GM06990 (cell line): Measurements from ENCODE around the gene GGACT.

Source experiments
- DNase-seq: peaks from one replicate; pipeline ENCODE4 v3.0.0-alpha.2; 2011; ENCODE audit not compliant: insufficient read length; ENCODE audit errors: extremely low read depth
- H3K27me3 ChIP-seq: replicated peaks from 2 replicates; pipeline ENCODE4 v1.6.0; 2011; ENCODE audit warnings: low read length; ENCODE audit not compliant: control insufficient read depth, insufficient read depth
- H3K36me3 ChIP-seq: 2 replicates; pipeline ENCODE4 v1.5.1; 2011; ENCODE audit warnings: low read length; ENCODE audit not compliant: control insufficient read depth, insufficient read depth
- H3K4me3 ChIP-seq: replicated peaks from 2 replicates; pipeline ENCODE4 v1.5.1; 2011; ENCODE audit warnings: low read depth, mild to moderate bottlenecking, control low read depth, low read length
- TF ChIP-seq, protein P1 (sequence below): IDR thresholded peaks from 2 replicates; pipeline ENCODE4 v1.5.1; 2011; ENCODE audit warnings: low read length, control low read depth, mild to moderate bottlenecking, inconsistent platforms; ENCODE audit not compliant: insufficient read depth, poor library complexity, severe bottlenecking

GGACT gene

DNA sequence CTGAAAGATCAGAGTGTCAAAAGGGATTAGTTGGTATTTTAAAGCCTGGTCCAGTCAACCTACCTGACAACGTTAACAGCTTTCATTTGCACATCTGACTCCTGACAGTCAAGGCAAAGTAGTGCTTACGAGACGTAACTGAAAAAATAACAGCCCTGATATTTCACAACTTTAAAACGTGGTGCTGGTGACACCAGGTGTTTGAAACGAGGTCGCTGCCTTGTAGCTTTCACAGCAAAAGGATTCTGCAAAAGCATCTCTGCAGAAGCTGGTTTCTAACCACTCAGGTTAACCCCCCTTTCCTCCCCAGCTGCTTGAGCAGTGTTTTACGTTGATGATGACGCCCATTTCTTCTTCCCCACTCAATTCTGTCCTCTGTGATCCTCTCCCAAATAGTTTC is 23.3 kb downstream of the GGACT start:
- no peak for DNase-seq
- H3K27me3 ChIP-seq = no peaks in the 10 kb centered on the region
- H3K36me3 ChIP-seq = no peaks in the 10 kb centered on the region
- TF ChIP-seq, protein P1, sequence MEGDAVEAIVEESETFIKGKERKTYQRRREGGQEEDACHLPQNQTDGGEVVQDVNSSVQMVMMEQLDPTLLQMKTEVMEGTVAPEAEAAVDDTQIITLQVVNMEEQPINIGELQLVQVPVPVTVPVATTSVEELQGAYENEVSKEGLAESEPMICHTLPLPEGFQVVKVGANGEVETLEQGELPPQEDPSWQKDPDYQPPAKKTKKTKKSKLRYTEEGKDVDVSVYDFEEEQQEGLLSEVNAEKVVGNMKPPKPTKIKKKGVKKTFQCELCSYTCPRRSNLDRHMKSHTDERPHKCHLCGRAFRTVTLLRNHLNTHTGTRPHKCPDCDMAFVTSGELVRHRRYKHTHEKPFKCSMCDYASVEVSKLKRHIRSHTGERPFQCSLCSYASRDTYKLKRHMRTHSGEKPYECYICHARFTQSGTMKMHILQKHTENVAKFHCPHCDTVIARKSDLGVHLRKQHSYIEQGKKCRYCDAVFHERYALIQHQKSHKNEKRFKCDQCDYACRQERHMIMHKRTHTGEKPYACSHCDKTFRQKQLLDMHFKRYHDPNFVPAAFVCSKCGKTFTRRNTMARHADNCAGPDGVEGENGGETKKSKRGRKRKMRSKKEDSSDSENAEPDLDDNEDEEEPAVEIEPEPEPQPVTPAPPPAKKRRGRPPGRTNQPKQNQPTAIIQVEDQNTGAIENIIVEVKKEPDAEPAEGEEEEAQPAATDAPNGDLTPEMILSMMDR = no peak
- H3K4me3 ChIP-seq = no peak overlapping the region

GRCh38 chr13:100564444-100565223 is 24.0 kb downstream of the GGACT start:
- Histone ChIP-seq H3K4me3 (no peak overlapping the region), H3K36me3 (no peaks in the 10 kb centered on the region), H3K27me3 (no peaks in the 10 kb centered on the region)
- TF ChIP-seq, protein P1 = no peak
- DNase-seq = no peak

- no peak for DNase-seq
- Histone ChIP-seq H3K36me3 (no peaks in the 10 kb centered on the region), H3K4me3 (no peak overlapping the region), H3K27me3 (no peaks in the 10 kb centered on the region)
- TF ChIP-seq, protein P1 = no peak
These were observed 24.8 kb downstream of the GGACT start for GRCh38 chr13:100563779-100564178.

DNA sequence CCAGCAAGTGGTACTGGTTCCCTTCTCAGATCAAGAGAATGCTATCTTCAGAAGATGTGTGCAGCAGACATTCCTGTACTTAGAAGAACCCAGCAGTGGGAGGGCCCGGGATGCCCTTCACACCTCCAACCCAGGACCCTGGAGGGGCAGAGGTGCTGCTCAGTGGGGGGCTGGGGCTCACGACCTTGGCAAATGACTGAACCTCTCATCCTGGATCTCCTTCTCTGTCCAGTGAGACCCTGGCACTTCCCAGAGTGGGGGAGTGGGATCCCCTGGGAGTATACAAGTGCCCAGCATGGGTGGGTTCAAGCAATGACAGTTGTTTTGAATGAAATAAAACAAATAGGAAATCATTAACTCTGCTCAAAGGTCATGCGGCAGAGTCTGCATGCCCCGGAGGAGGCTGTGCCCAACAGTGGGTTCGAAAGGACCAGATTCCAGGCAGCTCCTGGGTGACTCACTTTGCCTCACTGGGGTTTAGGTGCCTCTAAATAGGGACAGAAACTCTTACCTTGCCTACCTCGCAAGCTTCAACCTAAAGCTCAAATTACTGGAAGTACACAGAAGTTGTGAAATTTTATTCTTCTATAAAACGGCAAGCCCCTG is 26.9 kb downstream of the GGACT start:
- DNase-seq = no peak
- Histone ChIP-seq H3K27me3 (no peaks in the 10 kb centered on the region), H3K4me3 (no peak overlapping the region), H3K36me3 (no peaks in the 10 kb centered on the region)
- TF ChIP-seq, protein P1 = no peak

- H3K36me3 ChIP-seq = no peaks in the 10 kb centered on the region
- H3K27me3 ChIP-seq = no peaks in the 10 kb centered on the region
- TF ChIP-seq, protein P1 = no peak
- no peak for DNase-seq
- H3K4me3 ChIP-seq = no peak overlapping the region
These were observed 27.5 kb downstream of the GGACT start for GRCh38 chr13:100561158-100561499.
